HepG2 (cell line): ENCODE data around the gene SLC15A5. TPM values are rescaled to one million over a fixed set of nuclear protein-coding genes. Genes with fewer than 3 reads are reported as not detected.

Experiments used
- ATAC-seq: fragments of 200-7000 bp; cut with Tn5 transposase; 3 replicates; pipeline ENCODE4 v1.9.1; 2020; ENCODE audit warnings: mild to moderate bottlenecking, moderate library complexity
- BruUV-seq: library from RNA; stranded (reverse); fragments of 400-500 nt; replicated peaks from 2 replicates; lab custom pipeline; 2021; lab: Mats Ljungman, UMichigan
- CTCF ChIA-PET: fragments of 300-600 bp; formaldehyde crosslinking; extraction: SDS; loops from one replicate; lab custom pipeline; 2021; ENCODE audit warnings: low total read pairs, inconsistent platforms, low intra/inter-chr PET ratio; lab: Yijun Ruan, JAX
- POLR2A ChIA-PET: fragments of 350-600 bp; sonication (Branson Sonifier 250); formaldehyde crosslinking; loops from one replicate; lab custom pipeline; 2020; ENCODE audit warnings: antibody characterized with exemption, inconsistent platforms; lab: Yijun Ruan, JAX
- DNase-seq: peaks from one replicate; pipeline ENCODE4 v3.0.0-alpha.2; 2015; ENCODE audit warnings: low spot score
- FAIRE-seq: peaks from 3 replicates; lab custom pipeline; 2011; peaks lifted over from hg19 to GRCh38; lab: Jason Lieb, UNC
- H2AFZ ChIP-seq: one replicate; pipeline ENCODE4 v1.6.1; 2011; ENCODE audit warnings: low read length, inconsistent platforms
- H3K27ac ChIP-seq: fragments of 300-600 bp; 3 replicates; pipeline ENCODE4 v1.8.0; 2011; ENCODE audit warnings: mixed run types, mild to moderate bottlenecking, mixed read lengths, low read length, inconsistent platforms; ENCODE audit not compliant: insufficient read depth; ENCODE audit errors: extremely low read length
- H3K27me3 ChIP-seq, 2 experiments: fragments of 200-600 bp in 1 of 2; 2 replicates in 1 of 2; 3 replicates in 1 of 2; pipeline versions ENCODE4 v1.6.0 to v1.8.0; 2011; ENCODE audit warnings: low read length in 2 of 2, mild to moderate bottlenecking in 2 of 2, moderate library complexity in 2 of 2, inconsistent platforms in 1 of 2; ENCODE audit not compliant: insufficient read depth in 2 of 2, control insufficient read depth in 1 of 2
- H3K36me3 ChIP-seq, 2 experiments: fragments of 200-600 bp in 1 of 2; replicated peaks in 1 of 2; 2 replicates in 1 of 2; 3 replicates in 1 of 2; pipeline versions ENCODE4 v1.5.1 to v1.8.0; 2011; ENCODE audit warnings: low read length in 2 of 2, inconsistent platforms in 1 of 2; ENCODE audit not compliant: insufficient read depth in 2 of 2, control insufficient read depth in 1 of 2
- H3K4me1 ChIP-seq: 2 replicates; pipeline ENCODE4 v1.5.1; 2012; ENCODE audit warnings: low read length, inconsistent platforms; ENCODE audit not compliant: insufficient read depth
- H3K4me2 ChIP-seq: 2 replicates; pipeline ENCODE4 v1.6.0; 2011; ENCODE audit warnings: low read depth, low read length, inconsistent platforms
- H3K4me3 ChIP-seq, 3 experiments: fragments of 200-600 bp in 1 of 3; sonication (generic), shearing (Covaris generic) in 1 of 3; replicated peaks in 1 of 3; 2 replicates each; pipeline ENCODE4 v1.5.1; 2011 to 2016; ENCODE audit warnings: low read length in 3 of 3, inconsistent platforms in 2 of 3, low read depth in 2 of 3, mild to moderate bottlenecking in 2 of 3, control low read depth in 1 of 3, mixed read lengths in 1 of 3; ENCODE audit not compliant: insufficient read depth in 1 of 3
- H3K79me2 ChIP-seq: one replicate; pipeline ENCODE4 v1.6.1; 2011; ENCODE audit warnings: low read length, inconsistent platforms; ENCODE audit not compliant: insufficient read depth
- H3K9ac ChIP-seq: 2 replicates; pipeline ENCODE4 v1.6.0; 2011; ENCODE audit warnings: mild to moderate bottlenecking, low read depth, low read length, inconsistent platforms; ENCODE audit not compliant: insufficient read depth
- H3K9me3 ChIP-seq: 2 replicates; pipeline ENCODE4 v1.5.1; 2012; ENCODE audit warnings: mild to moderate bottlenecking, low read length
- H4K20me1 ChIP-seq: 2 replicates; pipeline ENCODE4 v1.6.0; 2011; ENCODE audit warnings: inconsistent platforms, mild to moderate bottlenecking, low read length, moderate library complexity; ENCODE audit not compliant: insufficient read depth
- ARID2 ChIP-seq: sonication (generic); formaldehyde crosslinking; IDR thresholded peaks from 2 replicates; pipeline ENCODE4 v1.8.1; 2022; ENCODE audit warnings: mild to moderate bottlenecking, missing genetic modification reagents, borderline replicate concordance
- CREB3 ChIP-seq: sonication (generic); formaldehyde crosslinking; IDR thresholded peaks from 2 replicates; pipeline ENCODE4 v1.5.0; 2020; ENCODE audit warnings: missing genetic modification reagents
- DNMT3B ChIP-seq: conservative IDR thresholded peaks from 2 replicates; pipeline ENCODE4 v1.6.1; 2016; ENCODE audit warnings: missing biosample characterization, control low read depth
- FOXP1 ChIP-seq, 2 experiments: fragments of 450-650 bp in 1 of 2; IDR thresholded peaks; 2 replicates each; pipeline ENCODE4 v1.6.1; 2017 to 2018; ENCODE audit warnings: antibody characterized with exemption in 1 of 2
- NFYC ChIP-seq: IDR thresholded peaks from 2 replicates; pipeline ENCODE4 v1.6.1; 2016; ENCODE audit warnings: missing genetic modification reagents, missing compliant biosample characterization
- PAWR ChIP-seq: sonication (generic); formaldehyde crosslinking; IDR thresholded peaks from 2 replicates; pipeline ENCODE4 v1.4.0; 2020; ENCODE audit warnings: missing genetic modification reagents, mild to moderate bottlenecking, borderline replicate concordance
- XRCC5 ChIP-seq: fragments of 200-400 bp; formaldehyde crosslinking; optimal IDR thresholded peaks from 2 replicates; pipeline ENCODE3; 2017; ENCODE audit warnings: mild to moderate bottlenecking, low read length
- ZNF276 ChIP-seq: sonication (generic); formaldehyde crosslinking; IDR thresholded peaks from 2 replicates; pipeline ENCODE4 v1.4.0; 2020; ENCODE audit warnings: mild to moderate bottlenecking, low read depth, missing genetic modification reagents
- ZNF660 ChIP-seq: sonication (generic); formaldehyde crosslinking; IDR thresholded peaks from 2 replicates; pipeline ENCODE4 v1.5.1; 2020; ENCODE audit warnings: mild to moderate bottlenecking, low read depth, missing genetic modification reagents, borderline replicate concordance
- ZNF773 ChIP-seq: sonication (generic); formaldehyde crosslinking; IDR thresholded peaks from 2 replicates; pipeline ENCODE4 v1.4.0; 2020; ENCODE audit warnings: missing genetic modification reagents, borderline replicate concordance
- WGBS: methylation state at CpG from one replicate; pipeline ENCODE4 v1.1.6; 2017; ENCODE audit warnings: low lambda C conversion rate; 5-methylcytosine and 5-hydroxymethylcytosine counted together
- in situ Hi-C: cut with HindIII; loops from 2 replicates; pipeline ENCODE4 v1.10.0; 2017; ENCODE audit warnings: low pct_unique_long_range_greater_than_20kb; ENCODE audit not compliant: extremely low pct_ligation_motif_present
- intact Hi-C: fragments of 100-400 bp; cut with micrococcal nuclease; formaldehyde crosslinking; loops from one replicate; pipeline ENCODE4 v1.10.0; 2022; ENCODE audit not compliant: unreplicated experiment
- polyA plus RNA-seq, 8 experiments: library from polyadenylated mRNA; depleted of rRNA in 3 of 8; stranded (reverse) in 7 of 8; unstranded in 1 of 8; fragments of >200 nt; fragmentation: Illumina TruSeq in 4 of 8; extraction: Trizol in 4 of 8; gene quantifications; 2 replicates each; pipeline versions ENCODE4 v1.2.1 to v1.2.3, GENCODE V29; 2011 to 2016; ENCODE audit warnings: low read depth in 4 of 8, missing spikeins in 1 of 8, mixed read lengths in 1 of 8; ENCODE audit not compliant: insufficient read depth in 1 of 8
- total RNA-seq, 5 experiments: library from RNA; depleted of rRNA; stranded (reverse); fragments of >200 nt; fragmentation: Illumina TruSeq; extraction: Trizol; gene quantifications; 2 replicates each; pipeline ENCODE4 v1.2.3, GENCODE V29; 2016; ENCODE audit warnings: low read depth in 1 of 5

SLC15A5 gene
- total and polyA plus RNA-seq, 2 of the 13 experiments (the other 11 are each of a cell fraction or from before 2014, with no cell fraction given), result not detected

GRCh38 chr12:16260206-16260605, 17.3 kb downstream of the SLC15A5 start:
- no peaks in the 10 kb centered on the region for H3K4me1 ChIP-seq
- no peaks in the 10 kb centered on the region for H4K20me1 ChIP-seq
- FAIRE-seq (no peak), DNase-seq (no peak), ATAC-seq (no peak)
- under 1% methylated on average over 4 of the region's 4 CpGs for WGBS
- no peaks in the 10 kb centered on the region for H3K36me3 ChIP-seq
- H3K79me2 ChIP-seq, result no peaks in the 10 kb centered on the region
- H3K4me2 ChIP-seq, result no peak overlapping the region
- H3K4me3 ChIP-seq, result no peak overlapping the region
- TF ChIP-seq FOXP1 (IDR thresholded peaks at IDR 0.05) (no peak), FOXP1 (CRISPR knock-in tag; IDR thresholded peaks at IDR 0.05) (no peak), DNMT3B (CRISPR knock-in tag) (no peak), ZNF660 (CRISPR knock-in tag) (no peak), CREB3 (CRISPR knock-in tag) (no peak), XRCC5 (no peak), ARID2 (CRISPR knock-in tag) (no peak), ZNF276 (no peak), NFYC (CRISPR knock-in tag) (no peak), PAWR (CRISPR knock-in tag) (no peak), ZNF773 (CRISPR knock-in tag) (no peak)
- H3K9ac ChIP-seq, result no peak overlapping the region
- no peak overlapping the region for H2AFZ ChIP-seq
- H3K9me3 ChIP-seq, result peaks cover 6% of the 10 kb centered on the region; the same call in 1 of the 2 replicates
- ChIA-PET POLR2A (no interaction called here), CTCF (no interaction called here)
- in situ Hi-C loops, result no loop called here
- no TSS peak for BruUV-seq
- H3K27me3 ChIP-seq, result no peaks in the 10 kb centered on the region
- no peak overlapping the region for H3K27ac ChIP-seq
- intact Hi-C loops, result no loop called here
